ENCODE results near the gene OSTM1.

The OSTM1 gene

GRCh38 chr6:108100003-108100402, 25.5 kb upstream of the OSTM1 start:
- no peak for DNase-seq

DNA sequence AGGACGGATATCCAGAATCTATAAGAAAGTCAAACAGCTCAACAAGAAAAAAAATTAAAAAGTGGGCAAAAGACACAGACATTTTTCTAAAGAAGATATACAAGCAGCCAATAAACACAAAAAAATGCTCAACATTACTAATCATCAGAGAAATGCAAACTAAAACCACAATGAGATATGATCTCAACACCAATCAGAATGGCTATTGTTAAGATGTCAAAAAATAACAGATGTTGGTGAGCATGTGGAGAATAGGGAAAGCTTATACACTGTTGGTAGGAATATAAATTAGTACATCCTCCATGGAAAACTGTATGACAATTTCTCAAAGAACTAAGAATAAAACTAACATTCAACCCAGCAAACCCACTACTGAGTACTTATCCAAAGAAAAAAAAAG, 23.3 kb upstream of the OSTM1 start:
- no peak for DNase-seq

DNA sequence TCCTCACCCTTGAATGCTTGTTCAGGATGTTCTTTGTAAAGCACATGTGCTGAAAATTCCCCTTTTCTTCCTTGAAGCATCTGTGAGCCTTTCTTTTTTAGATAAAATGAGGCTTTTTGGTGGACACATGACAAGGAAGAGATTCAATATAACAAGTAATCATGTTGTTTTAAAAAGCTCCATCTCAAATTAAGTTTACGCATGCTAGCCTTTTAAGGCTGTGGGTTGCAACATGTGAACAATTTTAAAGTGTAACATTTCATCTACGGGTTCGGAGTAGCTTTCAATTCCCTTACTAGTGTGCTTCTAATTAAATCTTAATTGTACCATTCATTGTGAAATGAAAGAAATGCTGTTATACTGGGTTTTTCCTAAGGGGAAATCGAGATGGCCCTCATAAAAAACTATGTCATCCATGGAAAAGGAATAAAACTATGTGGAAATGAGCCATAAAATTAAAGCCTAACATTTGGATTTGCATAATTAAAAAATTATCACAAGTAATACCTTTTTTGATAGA, 19.3 kb upstream of the OSTM1 start:
- no peak for DNase-seq

- DNase-seq: no peak
Measured at GRCh38 chr6:108091288-108091687, 16.7 kb upstream of the OSTM1 start.

DNA sequence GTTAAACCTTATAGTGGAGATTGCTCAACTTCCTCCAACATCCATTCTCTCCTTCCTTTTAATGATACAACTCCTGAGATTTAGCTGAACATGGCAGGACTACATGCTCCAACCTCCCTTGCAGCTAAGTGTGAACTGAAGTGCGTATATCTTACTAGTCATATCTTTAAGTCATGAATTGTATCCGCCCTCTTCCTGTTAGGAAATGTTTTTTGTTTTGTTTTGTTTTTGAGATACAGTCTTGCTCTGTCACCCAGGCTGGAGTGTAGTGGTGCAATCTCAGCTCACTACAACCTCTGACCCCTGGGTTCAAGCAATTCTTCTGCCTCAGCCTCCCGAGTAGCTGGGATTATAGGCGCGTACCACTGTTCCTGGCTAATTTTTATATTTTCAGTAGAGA, 8.8 kb upstream of the OSTM1 start:
- no peak for DNase-seq

- no peak for DNase-seq
Measured at GRCh38 chr6:108082539-108082938, 8.0 kb upstream of the OSTM1 start.

DNA sequence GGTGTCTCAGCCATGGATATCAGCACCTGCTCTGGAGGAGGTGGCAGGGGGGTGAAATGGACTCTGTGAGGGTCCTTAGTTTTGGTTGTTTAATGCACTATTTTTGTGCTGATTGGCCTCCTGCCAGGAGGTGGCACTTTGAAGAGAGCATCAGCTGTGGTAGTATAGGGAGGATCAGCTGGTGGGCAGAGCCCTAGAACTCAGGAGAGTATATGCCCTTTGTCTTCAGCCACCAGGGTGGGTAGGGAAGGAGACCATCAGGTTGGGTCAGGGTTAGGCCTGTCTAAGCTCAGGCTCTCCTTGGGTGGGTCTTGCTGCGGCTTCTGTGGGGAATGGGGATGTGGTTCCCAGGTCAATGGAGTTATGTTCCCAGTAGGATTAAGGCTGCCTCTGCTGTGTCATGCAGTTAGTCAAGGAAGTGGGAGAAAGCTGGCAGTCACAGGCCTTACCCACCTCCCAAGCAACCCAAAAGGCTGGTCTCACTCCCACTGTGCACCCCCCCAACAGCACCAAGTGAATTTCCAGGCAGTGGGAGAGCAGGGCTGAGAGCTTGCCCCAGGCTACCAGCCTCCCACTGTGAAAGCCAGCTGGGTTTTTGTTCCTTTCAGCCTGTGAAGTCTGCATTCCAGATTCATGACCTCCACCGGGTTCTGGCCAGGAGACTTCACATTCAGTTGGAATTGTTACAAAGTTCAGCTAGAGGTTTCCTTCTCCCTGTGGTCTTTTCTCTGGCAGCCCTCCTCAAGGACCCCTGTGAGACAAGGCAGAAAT, 5.7 kb upstream of the OSTM1 start:
- no peak for DNase-seq

- no peak for DNase-seq
Measured at GRCh38 chr6:108078191-108078590, 3.6 kb upstream of the OSTM1 start.

DNA sequence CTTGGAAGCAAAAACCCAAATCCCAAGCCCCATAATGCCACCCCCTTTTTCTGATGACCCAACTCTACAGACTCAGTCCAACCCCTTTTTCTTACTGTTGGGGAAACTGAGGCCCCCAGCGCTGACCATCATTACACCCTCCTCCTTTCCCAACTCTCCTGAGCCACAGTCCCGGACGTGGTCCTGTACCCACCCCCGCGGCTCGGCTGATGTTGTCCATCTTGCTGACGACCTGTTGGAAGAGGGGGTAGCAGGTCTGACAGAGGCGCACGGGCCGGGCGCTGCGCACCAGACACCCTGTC, 533 bp downstream of the OSTM1 start:
- no peak for DNase-seq

- no peak for DNase-seq
Measured at GRCh38 chr6:108071736-108072276, 2.7 kb downstream of the OSTM1 start.

DNA sequence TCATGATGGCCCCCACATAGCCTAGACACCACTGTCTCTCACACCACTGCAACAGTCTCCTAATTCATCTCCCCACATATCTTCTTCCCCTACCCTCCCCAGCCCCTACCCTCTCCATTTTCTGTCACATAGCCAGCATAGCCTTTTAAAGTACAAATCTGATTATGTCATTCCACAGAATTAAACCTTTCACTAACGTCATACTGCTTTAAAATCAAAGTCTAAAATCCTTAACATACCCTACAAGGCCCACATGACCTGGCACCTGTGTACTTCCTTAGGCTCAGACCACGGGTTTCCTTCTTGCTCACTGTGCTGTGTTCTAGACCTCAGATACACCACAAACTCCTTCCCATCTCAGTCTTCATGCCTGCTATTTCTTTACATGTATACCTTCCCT, 5.9 kb downstream of the OSTM1 start:
- no peak for DNase-seq

DNA sequence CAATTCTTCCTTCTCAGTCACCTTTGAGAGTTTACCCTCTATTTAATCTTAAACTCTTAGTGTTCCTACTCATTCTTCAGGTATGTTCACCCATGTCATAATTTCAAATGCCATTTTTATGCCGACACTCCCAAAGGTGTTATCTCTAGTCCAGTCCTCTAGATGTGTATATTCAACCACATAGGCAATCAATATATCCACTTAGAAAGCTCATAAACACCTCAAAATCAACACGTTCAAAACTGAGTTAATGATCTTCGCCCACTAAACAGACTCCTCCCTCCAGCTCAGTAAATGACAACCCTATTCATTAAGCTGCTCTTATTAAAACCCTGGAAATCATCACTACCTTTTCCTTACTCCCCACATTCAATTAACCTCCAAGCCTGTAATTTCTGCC, 6.4 kb downstream of the OSTM1 start:
- DNase-seq: no peak

- no peak for DNase-seq
Measured at GRCh38 chr6:108052706-108053105, 21.8 kb downstream of the OSTM1 start.

- no peak for DNase-seq
Measured at GRCh38 chr6:108051481-108051880, 23.1 kb downstream of the OSTM1 start.

- DNase-seq: no peak
Measured at GRCh38 chr6:108039681-108040080, 34.9 kb downstream of the OSTM1 start.

DNA sequence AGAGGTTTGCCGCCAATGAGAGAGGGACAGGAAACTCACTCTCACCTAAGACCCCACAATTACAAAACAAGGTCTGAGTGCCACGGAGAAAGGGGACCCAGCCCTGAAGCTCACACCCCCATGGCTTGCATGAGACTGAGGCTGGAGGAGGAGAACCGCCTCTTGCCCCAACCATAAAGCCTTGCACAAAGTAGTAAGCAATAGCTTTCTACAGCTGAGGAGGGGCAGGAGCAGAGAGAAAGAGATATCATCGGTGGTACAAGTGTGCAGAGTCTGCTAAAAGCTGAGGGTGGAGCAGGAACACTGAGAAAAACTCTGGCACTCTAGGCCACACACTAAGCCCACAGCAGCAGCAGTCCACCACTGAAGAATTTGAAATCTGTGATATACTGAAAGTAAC, 37.7 kb downstream of the OSTM1 start:
- DNase-seq: no peak

GRCh38 chr6:108031968-108032367, 42.6 kb downstream of the OSTM1 start:
- no peak for DNase-seq

DNA sequence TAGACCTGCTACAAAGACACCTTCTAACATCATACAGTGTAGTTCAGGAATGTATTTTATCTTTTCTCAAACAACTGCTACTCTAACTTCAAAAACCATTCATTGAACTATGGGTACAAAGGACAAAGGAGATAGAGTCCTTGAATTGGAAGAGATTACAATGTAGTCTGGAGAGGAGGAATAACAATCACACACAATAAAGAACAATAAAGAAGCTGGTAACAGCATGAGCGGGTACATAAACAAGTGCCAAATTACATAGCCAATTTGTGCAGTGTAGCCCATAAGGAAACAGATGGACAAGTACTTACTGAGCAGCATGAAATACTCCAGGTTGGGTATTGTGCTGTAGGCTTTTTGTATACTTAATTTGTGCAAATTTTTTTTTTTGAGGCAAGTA, 44.3 kb downstream of the OSTM1 start:
- no peak for DNase-seq

DNA sequence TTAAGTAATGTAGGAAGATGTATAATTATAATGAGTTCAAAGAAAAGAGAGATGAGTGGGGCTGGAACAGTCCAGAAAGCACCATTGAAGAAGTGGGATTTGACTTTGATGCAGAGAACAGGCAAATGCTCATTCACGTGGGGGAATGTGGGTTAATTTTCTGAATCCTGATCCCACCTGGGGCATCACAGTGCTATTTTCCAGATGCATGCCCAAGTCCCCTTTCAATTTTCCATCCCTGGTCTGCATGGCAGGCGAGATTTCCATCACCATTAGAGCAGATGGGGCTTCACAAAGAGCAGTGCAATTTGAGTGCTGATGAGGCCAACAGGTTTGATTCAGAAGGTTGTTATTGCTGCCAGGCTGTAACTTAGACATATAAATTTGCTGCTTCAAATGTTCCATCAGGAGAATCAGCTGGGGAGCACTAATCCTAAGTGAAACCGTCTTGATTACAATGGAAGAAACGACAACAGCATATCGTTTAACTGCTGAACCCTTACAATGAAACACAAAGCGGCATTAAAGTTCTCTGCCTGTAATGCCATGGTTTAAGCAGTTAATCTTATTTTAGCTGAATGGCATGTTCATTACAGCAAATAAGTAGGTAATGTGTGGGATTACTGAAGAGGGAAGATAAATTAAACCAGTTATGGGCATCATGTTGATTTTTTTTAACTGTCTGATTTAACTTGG, 45.2 kb downstream of the OSTM1 start:
- DNase-seq: no peak

DNA sequence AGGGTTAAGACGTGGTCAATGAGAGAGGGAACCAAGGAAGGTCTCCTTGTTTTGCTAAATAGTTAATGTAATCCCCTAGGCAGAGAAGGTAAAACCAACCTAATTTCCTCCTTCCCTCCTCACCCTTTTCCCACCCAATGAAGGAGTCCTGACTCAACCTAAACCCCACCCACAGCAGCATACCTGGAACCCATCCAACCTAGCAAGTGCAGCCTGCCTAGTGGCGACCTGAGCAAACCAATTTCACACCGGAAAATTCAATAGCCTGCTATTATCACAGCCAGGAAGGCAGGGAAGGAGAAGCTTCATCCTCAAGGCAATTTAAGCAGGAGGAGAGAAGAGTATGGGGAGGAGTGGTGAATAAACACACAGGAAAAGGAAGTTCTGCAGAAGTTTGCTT, 46.9 kb downstream of the OSTM1 start:
- DNase-seq: no peak

DNA sequence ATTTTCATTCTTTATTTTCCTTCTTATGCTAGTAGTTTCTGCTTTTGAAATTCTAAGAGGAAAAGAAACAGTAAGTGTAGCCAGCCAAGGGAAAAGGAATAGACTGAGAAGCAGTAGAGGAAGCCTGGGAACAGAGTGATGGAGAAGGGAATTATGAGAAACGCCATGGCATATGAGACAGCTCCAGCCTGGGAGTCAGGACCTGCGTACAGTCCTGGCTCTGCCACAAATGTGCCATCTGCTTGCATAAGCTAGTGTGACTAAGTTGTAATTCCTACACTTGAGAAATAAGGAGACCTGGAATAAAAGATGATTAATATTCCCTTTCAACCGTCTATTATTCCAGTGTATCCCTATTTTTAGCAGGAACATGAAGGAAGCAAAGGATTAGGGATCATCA, 47.5 kb downstream of the OSTM1 start:
- DNase-seq: no peak

GRCh38 chr6:108024427-108025073, 50.0 kb downstream of the OSTM1 start:
- DNase-seq: no peak

GRCh38 chr6:108020472-108021116, 53.9 kb downstream of the OSTM1 start:
- no peak for DNase-seq
